ENCODE measurements around the gene PALLD.
A peak's percentile ranks its signal among the peaks of the same experiment; 100 is the strongest.

Gene PALLD

GRCh38 chr4:168528131-168528949, 31.5 kb downstream of the PALLD start:
- no peak for DNase-seq

GRCh38 chr4:168529257-168529656, 32.4 kb downstream of the PALLD start:
- no peak for DNase-seq

- no peak for DNase-seq
Measured at GRCh38 chr4:168531305-168531704, 34.5 kb downstream of the PALLD start.

- no peak for DNase-seq
Measured at GRCh38 chr4:168534535-168534934, 37.7 kb downstream of the PALLD start.

GRCh38 chr4:168535689-168536088, 38.8 kb downstream of the PALLD start:
- DNase-seq: no peak

- no peak for DNase-seq
Measured at GRCh38 chr4:168536448-168536847, 39.6 kb downstream of the PALLD start.

- no peak for DNase-seq
Measured at GRCh38 chr4:168537086-168537485, 40.2 kb downstream of the PALLD start.

GRCh38 chr4:168537571-168537970, 40.7 kb downstream of the PALLD start:
- DNase-seq: no peak

GRCh38 chr4:168538632-168539031, 41.8 kb downstream of the PALLD start:
- no peak for DNase-seq

GRCh38 chr4:168540086-168540485, 43.2 kb downstream of the PALLD start:
- no peak for DNase-seq

- no peak for DNase-seq
Measured at GRCh38 chr4:168540503-168541265, 43.8 kb downstream of the PALLD start.

GRCh38 chr4:168541266-168541953, 44.6 kb downstream of the PALLD start:
- DNase-seq: peak; percentile 19 to 35

- no peak for DNase-seq
Measured at GRCh38 chr4:168549143-168549542, 52.3 kb downstream of the PALLD start.

- no peak for DNase-seq
Measured at GRCh38 chr4:168550064-168550766, 53.4 kb downstream of the PALLD start.

- peak in 1 of 2 donors; percentile 4 for DNase-seq
Measured at GRCh38 chr4:168551211-168551610, 54.4 kb downstream of the PALLD start.

GRCh38 chr4:168551945-168552695, 55.3 kb downstream of the PALLD start:
- DNase-seq: peak; percentile 8 to 42

- no peak for DNase-seq
Measured at GRCh38 chr4:168553714-168554370, 57.0 kb downstream of the PALLD start.

GRCh38 chr4:168555437-168555836, 58.6 kb downstream of the PALLD start:
- no peak for DNase-seq

GRCh38 chr4:168557658-168558057, 60.8 kb downstream of the PALLD start:
- DNase-seq: no peak

- DNase-seq: no peak
Measured at GRCh38 chr4:168558599-168558998, 61.7 kb downstream of the PALLD start.
